Measurements from ENCODE around the gene CAMK2G.
"Not testable (repeated sequence)": the region's sequence is repeated elsewhere in the genome, so short reads cannot be mapped to it uniquely, and the experiment has no call there.

CAMK2G gene

DNA sequence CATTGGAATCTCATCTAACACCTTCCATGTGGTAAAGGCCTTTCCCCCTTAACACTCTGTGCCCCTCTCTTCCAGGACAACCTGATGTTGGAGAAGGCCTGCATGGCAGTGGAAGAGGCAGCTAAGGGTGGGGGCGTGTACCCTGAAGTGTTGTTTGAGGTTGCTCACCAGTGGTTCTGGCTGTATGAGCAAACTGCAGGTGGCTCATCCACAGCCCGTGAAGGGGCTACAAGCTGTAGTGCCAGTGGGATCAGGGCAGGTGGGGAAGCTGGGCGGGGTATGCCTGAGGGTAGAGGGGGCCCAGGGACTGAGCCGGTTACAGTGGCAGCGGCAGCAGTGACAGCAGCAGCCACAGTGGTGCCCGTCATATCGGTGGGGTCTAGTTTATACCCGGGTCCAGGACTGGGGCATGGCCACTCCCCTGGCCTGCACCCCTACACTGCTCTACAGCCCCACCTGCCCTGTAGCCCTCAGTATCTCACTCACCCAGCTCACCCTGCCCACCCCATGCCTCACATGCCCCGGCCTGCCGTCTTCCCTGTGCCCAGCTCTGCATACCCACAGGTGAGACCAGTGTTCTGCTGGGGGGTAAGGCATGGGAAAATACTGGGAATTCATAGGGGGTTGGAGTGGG is 75.3 kb downstream of the CAMK2G start:
- H3K4me3 ChIP-seq (ENCODE audit: low read depth, low read length) = no peak overlapping the region

- no peak overlapping the region for H3K4me3 ChIP-seq (ENCODE audit: low read depth, low read length)
These were observed 76.3 kb downstream of the CAMK2G start for GRCh38 chr10:73798087-73798486.

DNA sequence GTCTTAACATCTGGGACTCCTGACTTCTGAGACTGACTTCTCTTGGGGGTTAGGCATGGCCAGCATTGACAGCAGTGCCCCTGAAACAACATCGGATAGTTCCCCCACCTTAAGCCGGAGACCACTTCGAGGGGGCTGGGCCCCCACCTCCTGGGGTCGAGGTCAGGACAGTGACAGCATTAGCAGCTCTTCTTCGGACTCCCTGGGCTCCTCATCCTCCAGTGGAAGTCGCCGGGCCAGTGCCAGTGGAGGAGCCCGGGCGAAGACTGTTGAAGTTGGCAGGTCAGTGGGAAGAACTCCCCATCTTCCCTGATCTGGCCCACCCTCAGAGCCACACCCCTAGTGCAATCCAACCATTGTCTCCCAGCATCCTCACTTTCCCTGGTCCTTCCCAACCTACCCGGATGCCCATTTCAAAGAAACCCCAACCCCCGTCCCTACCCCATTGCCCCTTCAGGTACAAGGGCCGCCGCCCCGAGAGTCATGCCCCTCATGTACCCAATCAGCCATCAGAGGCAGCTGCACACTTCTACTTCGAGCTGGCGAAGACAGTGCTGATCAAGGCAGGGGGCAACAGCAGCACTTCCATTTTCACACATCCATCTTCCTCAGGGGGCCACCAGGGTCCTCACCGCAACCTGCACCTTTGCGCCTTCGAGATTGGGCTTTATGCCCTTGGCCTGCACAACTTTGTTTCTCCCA is 76.9 kb downstream of the CAMK2G start:
- H3K4me3 ChIP-seq (ENCODE audit: low read depth, low read length) = no peak overlapping the region

- no peak overlapping the region for H3K4me3 ChIP-seq (ENCODE audit: low read depth, low read length)
These were observed 77.6 kb downstream of the CAMK2G start for GRCh38 chr10:73796766-73797165.

GRCh38 chr10:73796035-73796434 is 78.3 kb downstream of the CAMK2G start:
- not testable (repeated sequence) for H3K4me3 ChIP-seq (ENCODE audit: low read depth, low read length)

GRCh38 chr10:73795491-73795890 is 78.9 kb downstream of the CAMK2G start:
- not testable (repeated sequence) for H3K4me3 ChIP-seq (ENCODE audit: low read depth, low read length)

DNA sequence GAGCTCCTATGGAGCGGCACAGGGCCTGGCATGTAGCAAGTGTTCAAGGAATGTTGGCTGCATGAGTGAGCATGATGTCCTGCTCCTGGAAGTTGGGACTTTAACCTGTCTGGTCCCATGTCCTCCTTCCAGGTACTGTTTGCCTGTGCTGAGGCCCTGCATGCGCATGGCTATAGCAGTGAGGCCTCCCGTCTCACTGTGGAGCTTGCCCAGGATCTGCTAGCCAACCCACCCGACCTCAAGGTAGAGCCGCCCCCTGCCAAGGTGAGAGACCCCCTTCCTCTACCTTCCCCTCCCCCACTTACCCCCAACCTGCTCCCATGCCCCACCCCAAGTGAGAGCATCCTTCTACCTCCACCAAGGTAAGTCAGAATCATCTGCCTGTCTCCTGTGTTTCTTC is 80.9 kb downstream of the CAMK2G start:
- H3K4me3 ChIP-seq (ENCODE audit: low read depth, low read length) = no peak overlapping the region

DNA sequence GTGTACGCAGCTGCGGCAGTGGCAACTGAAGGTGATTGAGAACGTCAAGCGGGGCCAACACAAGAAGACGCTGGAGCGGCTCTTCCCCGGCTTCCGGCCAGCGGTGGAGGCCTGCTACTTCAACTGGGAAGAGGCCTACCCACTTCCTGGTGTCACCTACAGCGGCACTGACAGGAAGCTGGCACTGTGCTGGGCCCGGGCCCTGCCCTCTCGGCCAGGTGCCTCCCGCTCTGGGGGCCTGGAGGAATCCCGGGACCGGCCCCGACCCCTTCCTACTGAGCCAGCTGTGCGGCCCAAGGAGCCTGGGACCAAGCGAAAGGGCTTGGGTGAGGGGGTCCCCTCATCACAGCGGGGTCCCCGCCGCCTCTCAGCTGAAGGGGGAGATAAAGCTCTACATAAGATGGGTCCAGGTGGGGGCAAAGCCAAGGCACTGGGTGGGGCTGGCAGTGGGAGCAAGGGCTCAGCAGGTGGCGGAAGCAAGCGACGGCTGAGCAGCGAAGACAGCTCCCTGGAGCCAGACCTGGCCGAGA is 82.4 kb downstream of the CAMK2G start:
- no peak overlapping the region for H3K4me3 ChIP-seq (ENCODE audit: low read depth, low read length)

- no peak overlapping the region for H3K4me3 ChIP-seq (ENCODE audit: low read depth, low read length)
These were observed 83.3 kb downstream of the CAMK2G start for GRCh38 chr10:73790886-73791625.

- H3K4me3 ChIP-seq (ENCODE audit: low read depth, low read length) = no peak overlapping the region
These were observed 84.7 kb downstream of the CAMK2G start for GRCh38 chr10:73789659-73790055.

DNA sequence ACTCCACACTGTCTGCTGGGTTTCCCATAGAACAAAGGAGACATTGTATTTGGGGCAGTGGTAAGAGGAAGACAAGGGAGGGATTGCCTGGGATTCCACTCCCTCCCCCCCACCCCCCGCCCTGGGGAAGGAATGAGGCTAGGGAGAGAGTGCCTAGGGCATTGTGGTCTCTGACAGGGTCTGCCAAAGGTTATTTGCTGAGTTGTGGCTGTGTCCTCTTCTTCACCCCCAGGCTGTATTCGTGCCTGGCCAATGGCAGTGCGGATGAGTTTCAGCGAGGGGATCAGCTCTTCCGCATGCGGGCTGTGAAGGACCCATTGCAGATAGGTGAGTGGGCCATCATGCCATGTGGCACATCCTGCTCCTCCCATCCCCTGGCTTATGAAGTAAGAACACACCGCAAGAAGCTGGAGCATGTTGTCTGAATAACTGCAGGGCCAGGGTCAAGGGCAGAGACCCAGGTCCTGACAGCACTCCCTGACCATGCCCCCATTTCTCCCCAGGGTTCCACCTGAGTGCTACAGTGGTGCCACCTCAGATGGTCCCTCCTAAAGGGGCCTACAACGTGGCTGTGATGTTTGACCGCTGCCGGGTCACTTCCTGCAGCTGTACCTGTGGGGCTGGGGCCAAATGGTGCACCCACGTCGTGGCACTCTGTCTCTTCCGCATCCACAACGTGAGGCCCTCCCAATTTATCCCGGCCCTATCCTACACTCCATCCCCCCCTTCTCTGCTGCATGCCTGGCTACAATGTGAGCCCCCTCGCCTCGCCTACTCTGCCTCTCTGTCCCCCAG is 85.3 kb downstream of the CAMK2G start:
- H3K4me3 ChIP-seq (ENCODE audit: low read depth, low read length) = no peak overlapping the region

- H3K4me3 ChIP-seq (ENCODE audit: low read depth, low read length) = not testable (repeated sequence)
These were observed 87.1 kb downstream of the CAMK2G start for GRCh38 chr10:73787031-73787800.

GRCh38 chr10:73786512-73786885 is 87.9 kb downstream of the CAMK2G start:
- H3K4me3 ChIP-seq (ENCODE audit: low read depth, low read length) = peak overlapping the region; percentile 91

GRCh38 chr10:73785721-73786511 is 88.4 kb downstream of the CAMK2G start:
- H3K4me3 ChIP-seq (ENCODE audit: low read depth, low read length) = peak overlapping the region; percentile 91

DNA sequence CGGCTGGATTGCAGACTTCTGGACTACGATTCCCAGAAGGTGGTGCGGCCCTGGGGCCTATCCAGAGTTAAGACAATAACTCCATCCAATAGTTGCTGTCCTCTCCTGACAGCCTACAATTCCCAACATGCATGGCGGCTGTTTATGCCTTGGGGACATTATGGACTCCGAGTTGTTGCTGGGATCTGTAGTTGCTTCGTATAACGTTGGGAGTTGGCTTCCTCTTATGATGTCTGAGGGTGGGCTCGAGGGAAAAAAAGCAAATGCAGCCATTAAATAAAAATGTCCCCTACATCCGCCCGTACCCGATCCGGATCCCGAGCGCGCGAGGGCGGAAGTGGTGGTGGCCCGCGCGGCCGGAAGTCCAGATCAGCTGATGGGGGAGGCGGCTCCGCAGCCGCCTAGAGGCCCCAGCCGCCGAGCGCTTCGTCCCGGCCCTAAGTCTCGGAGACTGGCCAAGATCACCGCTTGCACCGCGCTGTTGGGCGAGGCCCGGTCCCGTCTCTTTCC is 89.1 kb downstream of the CAMK2G start, which contains the start of gene ZSWIM8:
Gene ZSWIM8, plus strand, starts transcription at position 396 of the 510 bp plus-strand sequence. CDS start 273 bp downstream, outside the sequence.
- peak within 1 kb of the TSS; percentile 91 for H3K4me3 ChIP-seq (ENCODE audit: low read depth, low read length)

DNA sequence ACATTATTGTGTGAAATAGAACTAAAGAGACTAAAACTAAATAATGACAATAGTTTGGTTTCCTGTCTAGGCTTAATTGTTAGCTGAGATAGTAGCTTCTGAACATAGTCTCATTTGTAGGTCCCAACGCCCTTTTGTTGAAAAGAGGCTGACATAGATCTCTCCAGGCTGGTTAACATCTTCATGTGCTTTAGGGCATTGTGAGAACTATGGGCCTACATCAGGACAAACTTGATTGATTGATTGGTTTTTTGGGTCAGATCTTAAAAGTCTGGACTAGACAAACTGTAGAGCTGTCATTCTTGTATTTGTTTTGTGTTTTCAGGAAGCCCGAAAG is 91.6 kb downstream of the CAMK2G start:
- peak overlapping the region; percentile 93 for H3K4me3 ChIP-seq (ENCODE audit: low read depth, low read length)

DNA sequence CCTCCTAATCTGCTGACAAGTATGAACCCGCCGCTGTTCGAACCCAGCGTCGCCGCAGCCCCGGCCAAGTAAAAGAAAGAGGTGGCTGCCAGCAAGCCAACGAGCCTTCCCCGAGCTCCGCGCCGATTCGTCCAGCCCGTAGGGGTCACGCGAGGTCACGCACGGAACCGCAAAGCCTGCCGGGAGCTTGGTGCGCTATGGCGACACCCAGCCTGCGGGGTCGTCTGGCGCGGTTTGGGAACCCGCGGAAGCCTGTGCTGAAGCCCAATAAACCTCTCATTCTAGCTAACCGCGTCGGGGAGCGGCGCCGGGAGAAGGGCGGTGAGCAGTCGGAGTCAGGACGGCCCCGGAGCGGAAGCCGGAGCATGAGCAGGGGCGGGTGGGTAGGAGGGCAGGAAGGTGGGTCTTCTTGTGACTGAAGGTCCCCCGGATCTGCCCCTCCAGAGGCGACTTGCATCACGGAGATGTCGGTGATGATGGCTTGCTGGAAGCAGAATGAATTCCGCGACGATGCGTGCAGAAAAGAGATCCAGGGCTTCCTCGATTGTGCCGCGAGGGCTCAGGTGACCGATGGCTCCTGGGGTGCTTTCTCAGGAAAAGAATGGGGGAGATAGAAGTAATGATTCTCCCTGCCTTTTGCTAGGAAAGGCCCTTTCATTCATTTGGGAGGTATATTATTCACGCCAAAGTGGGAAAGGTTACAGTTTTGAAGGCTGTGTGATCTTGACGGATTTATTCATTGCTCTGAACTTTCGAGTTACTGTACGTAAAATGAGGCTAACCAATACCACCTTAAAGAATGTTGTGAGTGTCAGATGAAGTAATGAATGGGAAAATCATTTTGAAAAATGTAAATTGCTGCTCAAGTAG is 92.2 kb downstream of the CAMK2G start, which contains the start of gene CHCHD1:
Gene CHCHD1, plus strand, starts transcription at position 170 of the 870 bp plus-strand sequence. Its CDS starts 28 bp downstream, at position 198.
- peak within 1 kb of the TSS; percentile 93 for H3K4me3 ChIP-seq (ENCODE audit: low read depth, low read length)

- peak overlapping the region; percentile 93 for H3K4me3 ChIP-seq (ENCODE audit: low read depth, low read length)
These were observed 92.8 kb downstream of the CAMK2G start for GRCh38 chr10:73781548-73781878.

All from iPS-11a (cell line).